ENCODE measurements around the gene CACNG7.

- TF ChIP-seq, protein P1, sequence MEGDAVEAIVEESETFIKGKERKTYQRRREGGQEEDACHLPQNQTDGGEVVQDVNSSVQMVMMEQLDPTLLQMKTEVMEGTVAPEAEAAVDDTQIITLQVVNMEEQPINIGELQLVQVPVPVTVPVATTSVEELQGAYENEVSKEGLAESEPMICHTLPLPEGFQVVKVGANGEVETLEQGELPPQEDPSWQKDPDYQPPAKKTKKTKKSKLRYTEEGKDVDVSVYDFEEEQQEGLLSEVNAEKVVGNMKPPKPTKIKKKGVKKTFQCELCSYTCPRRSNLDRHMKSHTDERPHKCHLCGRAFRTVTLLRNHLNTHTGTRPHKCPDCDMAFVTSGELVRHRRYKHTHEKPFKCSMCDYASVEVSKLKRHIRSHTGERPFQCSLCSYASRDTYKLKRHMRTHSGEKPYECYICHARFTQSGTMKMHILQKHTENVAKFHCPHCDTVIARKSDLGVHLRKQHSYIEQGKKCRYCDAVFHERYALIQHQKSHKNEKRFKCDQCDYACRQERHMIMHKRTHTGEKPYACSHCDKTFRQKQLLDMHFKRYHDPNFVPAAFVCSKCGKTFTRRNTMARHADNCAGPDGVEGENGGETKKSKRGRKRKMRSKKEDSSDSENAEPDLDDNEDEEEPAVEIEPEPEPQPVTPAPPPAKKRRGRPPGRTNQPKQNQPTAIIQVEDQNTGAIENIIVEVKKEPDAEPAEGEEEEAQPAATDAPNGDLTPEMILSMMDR (IDR thresholded peaks at IDR 0.05): no peak
- no peak for TF ChIP-seq ZFX (IDR thresholded peaks at IDR 0.05; ENCODE audit: borderline replicate concordance)
Measured at GRCh38 chr19:53908106-53908934, 758 bp upstream of the CACNG7 start.

Data from 22Rv1 (cell line).